WERI-Rb-1 (cell line): ENCODE data around the gene CD276.
A peak's percentile ranks its signal among the peaks of the same experiment; 100 is the strongest.

Experiments used
- DNase-seq: peaks from one replicate; pipeline ENCODE4 v3.0.0-alpha.2; 2020
- H3K27ac ChIP-seq: fragments of 250-450 bp; sonication (Bioruptor Pico); 2 replicates; pipeline ENCODE4 v1.5.1; 2020; ENCODE audit warnings: mild to moderate bottlenecking, moderate library complexity
- H3K27me3 ChIP-seq: fragments of 250-450 bp; sonication (Bioruptor Pico); 2 replicates; pipeline ENCODE4 v1.5.1; 2021; ENCODE audit warnings: mild to moderate bottlenecking, low read depth, moderate library complexity; ENCODE audit not compliant: insufficient read depth, severe bottlenecking
- H3K36me3 ChIP-seq: fragments of 250-450 bp; sonication (Bioruptor Pico); 2 replicates; pipeline ENCODE4 v1.5.1; 2020; ENCODE audit warnings: mild to moderate bottlenecking, moderate library complexity
- H3K4me3 ChIP-seq: 2 replicates; pipeline ENCODE4 v1.5.1; 2011; ENCODE audit warnings: low read depth, mild to moderate bottlenecking, control low read depth, low read length
- H3K9me3 ChIP-seq: fragments of 250-450 bp; sonication (Bioruptor Pico); 2 replicates; pipeline ENCODE4 v1.5.1; 2021; ENCODE audit warnings: mild to moderate bottlenecking, moderate library complexity; ENCODE audit not compliant: severe bottlenecking
- TF ChIP-seq, protein P1 (sequence below): IDR thresholded peaks from 2 replicates; pipeline ENCODE4 v1.5.1; 2011; ENCODE audit warnings: low read depth, mild to moderate bottlenecking, control low read depth, inconsistent platforms, low read length

CD276 gene

DNA sequence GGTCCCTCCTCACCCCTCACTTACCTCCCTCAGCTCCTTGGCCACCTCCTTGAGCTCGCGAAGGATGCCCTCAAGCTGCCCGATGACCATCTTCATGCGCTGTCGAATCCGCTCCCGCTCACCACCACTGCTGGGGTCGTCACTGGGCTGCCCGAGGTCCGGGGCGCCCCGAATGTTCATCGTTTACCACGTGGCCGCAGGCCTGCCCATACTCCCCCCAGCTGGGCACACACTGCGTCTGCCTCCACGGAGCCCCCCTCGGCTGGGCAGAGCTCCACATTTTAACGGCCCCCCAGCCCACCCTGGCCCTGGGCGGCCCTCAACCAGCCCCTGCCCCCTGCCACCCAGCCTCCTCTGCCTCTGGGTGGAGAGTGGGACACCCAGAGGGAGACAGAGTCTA, 66.8 kb downstream of the CD276 start:
- H3K9me3 ChIP-seq = no peaks in the 10 kb centered on the region
- peak overlapping the region; percentile 76 for H3K4me3 ChIP-seq
- DNase-seq = no peak
- peaks cover 11% of the 10 kb centered on the region for H3K36me3 ChIP-seq
- H3K27ac ChIP-seq = peak overlapping the region; percentile 83
- TF ChIP-seq, protein P1, sequence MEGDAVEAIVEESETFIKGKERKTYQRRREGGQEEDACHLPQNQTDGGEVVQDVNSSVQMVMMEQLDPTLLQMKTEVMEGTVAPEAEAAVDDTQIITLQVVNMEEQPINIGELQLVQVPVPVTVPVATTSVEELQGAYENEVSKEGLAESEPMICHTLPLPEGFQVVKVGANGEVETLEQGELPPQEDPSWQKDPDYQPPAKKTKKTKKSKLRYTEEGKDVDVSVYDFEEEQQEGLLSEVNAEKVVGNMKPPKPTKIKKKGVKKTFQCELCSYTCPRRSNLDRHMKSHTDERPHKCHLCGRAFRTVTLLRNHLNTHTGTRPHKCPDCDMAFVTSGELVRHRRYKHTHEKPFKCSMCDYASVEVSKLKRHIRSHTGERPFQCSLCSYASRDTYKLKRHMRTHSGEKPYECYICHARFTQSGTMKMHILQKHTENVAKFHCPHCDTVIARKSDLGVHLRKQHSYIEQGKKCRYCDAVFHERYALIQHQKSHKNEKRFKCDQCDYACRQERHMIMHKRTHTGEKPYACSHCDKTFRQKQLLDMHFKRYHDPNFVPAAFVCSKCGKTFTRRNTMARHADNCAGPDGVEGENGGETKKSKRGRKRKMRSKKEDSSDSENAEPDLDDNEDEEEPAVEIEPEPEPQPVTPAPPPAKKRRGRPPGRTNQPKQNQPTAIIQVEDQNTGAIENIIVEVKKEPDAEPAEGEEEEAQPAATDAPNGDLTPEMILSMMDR = no peak
- no peaks in the 10 kb centered on the region for H3K27me3 ChIP-seq

DNA sequence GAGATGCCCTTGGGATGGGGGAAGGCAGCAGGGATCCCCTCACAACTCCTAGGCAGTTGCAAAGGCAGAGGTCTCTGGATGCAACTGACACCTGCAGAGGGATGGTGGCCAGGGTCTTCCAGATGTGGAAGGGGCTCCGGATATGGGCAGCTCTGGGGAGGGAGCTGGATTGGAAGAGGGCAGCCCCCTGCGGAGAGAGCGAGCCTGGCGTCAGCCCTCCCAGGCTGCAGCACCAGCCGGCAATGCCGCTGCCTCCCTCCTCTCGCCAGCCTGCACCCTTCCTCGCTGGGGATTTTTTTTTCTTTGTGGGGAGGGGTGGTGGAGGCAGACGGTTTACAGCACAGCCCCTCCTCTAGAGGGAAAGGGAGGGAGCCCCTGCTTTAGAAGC, 67.3 kb downstream of the CD276 start:
- Histone ChIP-seq H3K9me3 (no peaks in the 10 kb centered on the region), H3K4me3 (peak overlapping the region; percentile 76), H3K27me3 (no peaks in the 10 kb centered on the region), H3K27ac (peak overlapping the region; percentile 83), H3K36me3 (peaks cover 11% of the 10 kb centered on the region)
- peak; percentile 48 for DNase-seq
- TF ChIP-seq, protein P1 = no peak

DNA sequence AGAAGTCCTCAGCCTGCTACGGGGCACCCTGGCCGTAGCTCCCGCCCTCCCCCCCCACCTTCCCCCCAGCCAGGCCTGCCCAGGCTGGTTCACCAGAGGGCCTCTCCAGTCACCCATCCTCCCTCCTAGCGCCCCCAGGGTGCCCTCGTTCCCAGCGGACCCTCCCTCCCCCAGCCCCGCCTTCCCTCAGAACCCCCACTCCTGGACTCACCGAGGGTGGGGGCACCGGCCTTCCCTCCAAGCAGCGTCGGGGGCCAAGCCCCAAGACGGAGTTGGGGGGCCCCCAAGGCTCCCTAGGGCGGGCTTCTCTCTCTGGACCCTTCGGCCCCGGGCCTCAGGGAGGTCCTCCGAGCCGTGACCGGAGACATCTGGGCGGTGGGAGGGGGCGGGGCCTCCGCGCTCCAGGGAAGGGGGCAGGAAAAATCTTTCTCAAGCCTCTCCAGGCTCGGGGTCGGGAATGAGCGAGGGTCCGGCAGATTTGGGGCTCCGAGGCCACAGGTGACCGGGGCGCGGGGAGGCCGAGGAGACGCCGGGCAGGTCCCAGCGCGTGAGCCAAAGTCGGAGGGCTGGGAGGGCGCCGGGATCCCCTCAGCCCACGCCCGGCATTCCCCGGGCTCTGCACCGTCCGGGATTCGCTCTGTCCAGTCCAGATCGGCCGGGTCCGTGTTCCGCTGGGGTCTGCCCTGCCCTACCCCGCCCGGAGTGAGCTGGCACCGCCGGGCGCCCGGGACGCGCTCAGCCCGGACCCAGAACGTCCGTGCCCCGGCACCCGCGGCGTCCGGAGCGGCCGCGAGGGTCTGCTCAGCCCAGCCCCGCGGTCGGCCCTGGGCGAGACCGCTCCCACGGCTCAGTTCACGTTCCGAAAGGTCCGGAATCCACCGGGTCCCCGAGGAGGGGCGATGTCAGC, 68.0 kb downstream of the CD276 start:
- peak overlapping the region; percentile 76 for H3K4me3 ChIP-seq
- TF ChIP-seq, protein P1 = no peak
- H3K27me3 ChIP-seq = no peaks in the 10 kb centered on the region
- DNase-seq = peak; percentile 62
- peak overlapping the region; percentile 83 for H3K27ac ChIP-seq
- peaks cover 11% of the 10 kb centered on the region for H3K36me3 ChIP-seq
- H3K9me3 ChIP-seq = no peaks in the 10 kb centered on the region

DNA sequence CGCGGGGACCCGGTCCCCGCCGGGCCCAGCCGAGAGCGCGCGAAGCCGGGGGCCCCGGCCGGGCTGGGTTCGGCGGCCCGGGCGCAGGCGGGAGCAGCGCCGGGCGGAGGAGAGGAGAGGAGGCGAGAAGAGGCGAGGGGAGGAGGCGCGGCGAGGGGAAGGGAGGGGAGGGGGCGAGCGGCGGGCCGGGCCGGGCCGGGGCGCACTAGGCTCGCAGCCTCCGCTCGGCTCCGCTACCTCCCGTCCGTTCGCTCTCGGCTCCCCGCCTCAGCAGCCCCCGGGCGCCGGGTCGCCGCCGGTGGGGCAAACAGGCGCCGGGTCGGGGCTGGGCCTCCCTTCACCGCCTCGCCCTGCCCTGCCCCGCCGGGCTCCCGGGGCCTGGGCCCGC, 68.6 kb downstream of the CD276 start:
- H3K36me3 ChIP-seq = peaks cover 11% of the 10 kb centered on the region
- H3K27ac ChIP-seq = peak overlapping the region; percentile 83; the same call in 1 of the 2 replicates
- no peaks in the 10 kb centered on the region for H3K27me3 ChIP-seq
- no peak for DNase-seq
- TF ChIP-seq, protein P1 = no peak
- H3K9me3 ChIP-seq = no peaks in the 10 kb centered on the region
- H3K4me3 ChIP-seq = peak overlapping the region; percentile 76

DNA sequence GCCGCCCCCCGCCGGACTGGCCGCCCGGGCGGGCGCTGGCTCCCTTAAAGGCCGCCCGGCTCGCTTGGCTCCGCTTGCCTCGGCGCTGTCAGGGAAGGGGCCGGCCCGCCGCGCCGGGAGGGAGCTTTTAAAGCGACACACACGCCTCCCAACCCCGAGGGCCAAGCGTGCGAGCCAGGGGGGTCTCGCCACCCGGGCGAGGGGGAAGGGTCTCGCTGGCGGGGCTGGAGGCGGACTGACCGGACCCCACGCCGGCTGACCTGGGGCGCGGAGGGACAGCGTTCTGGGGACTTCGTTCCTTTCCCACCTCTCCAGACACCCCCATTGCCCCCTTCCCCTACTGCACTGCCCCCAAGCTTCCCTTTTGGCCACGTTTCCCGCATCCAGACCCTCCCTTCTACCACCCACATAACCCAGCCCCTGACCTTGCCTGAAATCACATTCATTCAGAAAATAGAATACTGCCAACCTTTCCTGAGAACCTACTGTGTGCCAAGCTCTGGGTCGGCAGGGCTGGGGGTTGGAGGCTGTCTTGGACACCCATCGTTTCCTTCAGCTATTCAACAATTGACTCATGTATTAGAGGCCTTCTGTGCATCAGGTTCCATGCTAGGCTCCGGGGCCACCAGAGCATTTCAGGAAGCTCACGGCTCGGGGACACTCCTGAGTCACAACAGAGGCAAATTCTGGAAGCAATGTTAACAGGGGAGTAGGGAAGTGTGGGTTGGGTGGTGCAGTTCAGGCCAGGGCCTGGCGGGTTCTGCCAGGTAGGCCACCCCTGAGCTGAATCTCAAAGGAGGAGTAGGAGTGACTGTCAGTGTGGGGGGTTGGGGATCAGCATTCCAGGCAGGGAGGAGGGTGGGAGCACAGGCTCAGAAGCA, 69.3 kb downstream of the CD276 start, which contains the start of gene INSYN1:
Gene INSYN1 (minus strand): TSS at position 102 of the 881 bp plus-strand sequence. CDS start 2,221 bp downstream, outside the sequence.
- H3K4me3 ChIP-seq = peak within 1 kb of the TSS; percentile 76
- no peaks in the 10 kb centered on the region for H3K27me3 ChIP-seq
- H3K36me3 ChIP-seq = peaks cover 11% of the 10 kb centered on the region
- DNase-seq = peak; percentile 54
- TF ChIP-seq, protein P1 = no peak
- H3K27ac ChIP-seq = peak within 1 kb of the TSS; percentile 83
- no peaks in the 10 kb centered on the region for H3K9me3 ChIP-seq
